HepG2 (cell line): Measurements from ENCODE around the gene PLG. TPM values are rescaled to one million over a fixed set of nuclear protein-coding genes. Genes with fewer than 3 reads are reported as not detected.

Experiments
- ATAC-seq: fragments of 200-7000 bp; cut with Tn5 transposase; 3 replicates; pipeline ENCODE4 v1.9.1; 2020; ENCODE audit warnings: mild to moderate bottlenecking, moderate library complexity
- BruUV-seq: library from RNA; stranded (reverse); fragments of 400-500 nt; replicated peaks from 2 replicates; lab custom pipeline; 2021; lab: Mats Ljungman, UMichigan
- CTCF ChIA-PET: fragments of 300-600 bp; formaldehyde crosslinking; extraction: SDS; loops from one replicate; lab custom pipeline; 2021; ENCODE audit warnings: low total read pairs, inconsistent platforms, low intra/inter-chr PET ratio; lab: Yijun Ruan, JAX
- POLR2A ChIA-PET: fragments of 350-600 bp; sonication (Branson Sonifier 250); formaldehyde crosslinking; loops from one replicate; lab custom pipeline; 2020; ENCODE audit warnings: antibody characterized with exemption, inconsistent platforms; lab: Yijun Ruan, JAX
- DNase-seq: peaks from one replicate; pipeline ENCODE4 v3.0.0-alpha.2; 2015; ENCODE audit warnings: low spot score
- FAIRE-seq: peaks from 3 replicates; lab custom pipeline; 2011; peaks lifted over from hg19 to GRCh38; lab: Jason Lieb, UNC
- H2AFZ ChIP-seq: one replicate; pipeline ENCODE4 v1.6.1; 2011; ENCODE audit warnings: low read length, inconsistent platforms
- H3K27ac ChIP-seq: fragments of 300-600 bp; 3 replicates; pipeline ENCODE4 v1.8.0; 2011; ENCODE audit warnings: mixed run types, mild to moderate bottlenecking, mixed read lengths, low read length, inconsistent platforms; ENCODE audit not compliant: insufficient read depth; ENCODE audit errors: extremely low read length
- H3K27me3 ChIP-seq, 2 experiments: fragments of 200-600 bp in 1 of 2; 2 replicates in 1 of 2; 3 replicates in 1 of 2; pipeline versions ENCODE4 v1.6.0 to v1.8.0; 2011; ENCODE audit warnings: low read length in 2 of 2, mild to moderate bottlenecking in 2 of 2, moderate library complexity in 2 of 2, inconsistent platforms in 1 of 2; ENCODE audit not compliant: insufficient read depth in 2 of 2, control insufficient read depth in 1 of 2
- H3K36me3 ChIP-seq, 2 experiments: fragments of 200-600 bp in 1 of 2; replicated peaks in 1 of 2; 2 replicates in 1 of 2; 3 replicates in 1 of 2; pipeline versions ENCODE4 v1.5.1 to v1.8.0; 2011; ENCODE audit warnings: low read length in 2 of 2, inconsistent platforms in 1 of 2; ENCODE audit not compliant: insufficient read depth in 2 of 2, control insufficient read depth in 1 of 2
- H3K4me1 ChIP-seq: 2 replicates; pipeline ENCODE4 v1.5.1; 2012; ENCODE audit warnings: low read length, inconsistent platforms; ENCODE audit not compliant: insufficient read depth
- H3K4me2 ChIP-seq: 2 replicates; pipeline ENCODE4 v1.6.0; 2011; ENCODE audit warnings: low read depth, low read length, inconsistent platforms
- H3K4me3 ChIP-seq, 3 experiments: fragments of 200-600 bp in 1 of 3; sonication (generic), shearing (Covaris generic) in 1 of 3; replicated peaks in 1 of 3; 2 replicates each; pipeline ENCODE4 v1.5.1; 2011 to 2016; ENCODE audit warnings: low read length in 3 of 3, inconsistent platforms in 2 of 3, low read depth in 2 of 3, mild to moderate bottlenecking in 2 of 3, control low read depth in 1 of 3, mixed read lengths in 1 of 3; ENCODE audit not compliant: insufficient read depth in 1 of 3
- H3K79me2 ChIP-seq: one replicate; pipeline ENCODE4 v1.6.1; 2011; ENCODE audit warnings: low read length, inconsistent platforms; ENCODE audit not compliant: insufficient read depth
- H3K9ac ChIP-seq: 2 replicates; pipeline ENCODE4 v1.6.0; 2011; ENCODE audit warnings: mild to moderate bottlenecking, low read depth, low read length, inconsistent platforms; ENCODE audit not compliant: insufficient read depth
- H3K9me3 ChIP-seq: 2 replicates; pipeline ENCODE4 v1.5.1; 2012; ENCODE audit warnings: mild to moderate bottlenecking, low read length
- H4K20me1 ChIP-seq: 2 replicates; pipeline ENCODE4 v1.6.0; 2011; ENCODE audit warnings: inconsistent platforms, mild to moderate bottlenecking, low read length, moderate library complexity; ENCODE audit not compliant: insufficient read depth
- ATRX ChIP-seq: sonication (generic); formaldehyde crosslinking; IDR thresholded peaks from 2 replicates; pipeline ENCODE4 v1.4.0; 2020; ENCODE audit warnings: missing genetic modification reagents, borderline replicate concordance
- CTCF ChIP-seq: sonication (generic); formaldehyde crosslinking; IDR thresholded peaks from 2 replicates; pipeline ENCODE4 v1.5.0; 2020; ENCODE audit warnings: mild to moderate bottlenecking, missing genetic modification reagents, moderate library complexity
- ETV5 ChIP-seq: IDR thresholded peaks from 2 replicates; pipeline ENCODE4 v1.6.1; 2018; ENCODE audit warnings: missing biosample characterization, missing genetic modification reagents, inconsistent platforms, borderline replicate concordance
- IRF1 ChIP-seq: sonication (generic); formaldehyde crosslinking; IDR thresholded peaks from 2 replicates; pipeline ENCODE4 v1.4.0; 2020; ENCODE audit warnings: low read depth, mild to moderate bottlenecking, missing genetic modification reagents
- JARID2 ChIP-seq: sonication (generic); formaldehyde crosslinking; IDR thresholded peaks from 2 replicates; pipeline ENCODE4 v1.8.1; 2023; ENCODE audit warnings: missing genetic modification reagents, inconsistent platforms; ENCODE audit not compliant: insufficient replicate concordance
- MBNL3 ChIP-seq: fragments of 250-450 bp; sonication (Bioruptor Pico); conservative IDR thresholded peaks from 2 replicates; pipeline ENCODE4 v1.8.0; 2022; ENCODE audit warnings: mild to moderate bottlenecking, inconsistent platforms
- MTF2 ChIP-seq: sonication (generic); formaldehyde crosslinking; IDR thresholded peaks from 2 replicates; pipeline ENCODE4 v1.5.0; 2020; ENCODE audit warnings: missing genetic modification reagents, borderline replicate concordance
- NBN ChIP-seq: fragments of 450-650 bp; conservative IDR thresholded peaks from 2 replicates; pipeline ENCODE4 v1.6.1; 2017
- NFYC ChIP-seq: IDR thresholded peaks from 2 replicates; pipeline ENCODE4 v1.6.1; 2016; ENCODE audit warnings: missing genetic modification reagents, missing compliant biosample characterization
- POLR2AphosphoS2 ChIP-seq: IDR thresholded peaks from 2 replicates; pipeline ENCODE4 v1.6.1; 2011; ENCODE audit warnings: low read depth, low read length, improper control_type of control experiment
- POLR2G ChIP-seq: fragments of 200-400 bp; formaldehyde crosslinking; IDR thresholded peaks from 2 replicates; pipeline ENCODE4 v1.6.1; 2018; ENCODE audit warnings: mild to moderate bottlenecking, low read depth, low read length, moderate library complexity
- TCF12 ChIP-seq, 2 experiments: fragments of 450-650 bp in 1 of 2; sonication (generic) in 1 of 2; formaldehyde crosslinking in 1 of 2; IDR thresholded peaks; 2 replicates each; pipeline versions ENCODE4 v1.6.1 to v1.8.0; 2017 to 2022; ENCODE audit warnings: antibody characterized with exemption in 1 of 2, mild to moderate bottlenecking in 1 of 2, missing genetic modification reagents in 1 of 2, moderate library complexity in 1 of 2
- U2AF1 ChIP-seq: fragments of 200-400 bp; formaldehyde crosslinking; optimal IDR thresholded peaks from 2 replicates; pipeline ENCODE3; 2017; ENCODE audit warnings: mild to moderate bottlenecking, low read depth, low read length
- ZNF17 ChIP-seq: sonication (generic); formaldehyde crosslinking; IDR thresholded peaks from 2 replicates; pipeline ENCODE4 v1.5.0; 2020; ENCODE audit warnings: mild to moderate bottlenecking, missing genetic modification reagents
- ZNF350 ChIP-seq: sonication (generic); formaldehyde crosslinking; IDR thresholded peaks from 2 replicates; pipeline ENCODE4 v1.4.0; 2020; ENCODE audit warnings: mild to moderate bottlenecking, low read depth, missing genetic modification reagents, borderline replicate concordance
- ZNF512 ChIP-seq: sonication (generic); formaldehyde crosslinking; IDR thresholded peaks from 2 replicates; pipeline ENCODE4 v1.4.0; 2020; ENCODE audit warnings: mild to moderate bottlenecking, missing genetic modification reagents
- ZNF772 ChIP-seq: sonication (generic); formaldehyde crosslinking; IDR thresholded peaks from 2 replicates; pipeline ENCODE4 v1.5.0; 2020; ENCODE audit warnings: mild to moderate bottlenecking, missing genetic modification reagents
- WGBS: methylation state at CpG from one replicate; pipeline ENCODE4 v1.1.6; 2017; ENCODE audit warnings: low lambda C conversion rate; 5-methylcytosine and 5-hydroxymethylcytosine counted together
- in situ Hi-C: cut with HindIII; loops from 2 replicates; pipeline ENCODE4 v1.10.0; 2017; ENCODE audit warnings: low pct_unique_long_range_greater_than_20kb; ENCODE audit not compliant: extremely low pct_ligation_motif_present
- intact Hi-C: fragments of 100-400 bp; cut with micrococcal nuclease; formaldehyde crosslinking; loops from one replicate; pipeline ENCODE4 v1.10.0; 2022; ENCODE audit not compliant: unreplicated experiment
- polyA plus RNA-seq, 8 experiments: library from polyadenylated mRNA; depleted of rRNA in 3 of 8; stranded (reverse) in 7 of 8; unstranded in 1 of 8; fragments of >200 nt; fragmentation: Illumina TruSeq in 4 of 8; extraction: Trizol in 4 of 8; gene quantifications; 2 replicates each; pipeline versions ENCODE4 v1.2.1 to v1.2.3, GENCODE V29; 2011 to 2016; ENCODE audit warnings: low read depth in 4 of 8, missing spikeins in 1 of 8, mixed read lengths in 1 of 8; ENCODE audit not compliant: insufficient read depth in 1 of 8
- total RNA-seq, 5 experiments: library from RNA; depleted of rRNA; stranded (reverse); fragments of >200 nt; fragmentation: Illumina TruSeq; extraction: Trizol; gene quantifications; 2 replicates each; pipeline ENCODE4 v1.2.3, GENCODE V29; 2016; ENCODE audit warnings: low read depth in 1 of 5

The PLG gene
- total and polyA plus RNA-seq, 2 of the 13 experiments (the other 11 are each of a cell fraction or from before 2014, with no cell fraction given), result 1.7 to 10.7 TPM

- Histone ChIP-seq H2AFZ (no peak overlapping the region), H3K4me1 (no peaks in the 10 kb centered on the region), H3K9me3 (no peaks in the 10 kb centered on the region), H3K36me3 (no peaks in the 10 kb centered on the region), H3K4me2 (no peak overlapping the region), H3K27me3 (no peaks in the 10 kb centered on the region), H3K4me3 (no peak overlapping the region), H3K9ac (no peak overlapping the region), H3K79me2 (no peaks in the 10 kb centered on the region), H4K20me1 (no peaks in the 10 kb centered on the region), H3K27ac (no peak overlapping the region)
- ATAC-seq (no peak), DNase-seq (no peak), FAIRE-seq (no peak)
- POLR2A ChIA-PET, result no interaction called here
- in situ Hi-C loops (loop anchor here (25.0 kb wide), 1 partner anchor 627 kb away; no protein-coding TSS in a partner anchor), intact Hi-C loops (no loop called here)
- no TSS peak for BruUV-seq
- 38% methylated on average over 3 of the region's 3 CpGs for WGBS
- CTCF ChIA-PET, result interaction anchor here (2.0 kb wide), 1 partner anchor 635 kb away, joined by 4 read pairs; no protein-coding TSS in a partner anchor
- no peak for TF ChIP-seq IRF1 (CRISPR knock-in tag)
- TF ChIP-seq ZNF350 (CRISPR knock-in tag), result no peak
- no peak for TF ChIP-seq ZNF772 (CRISPR knock-in tag)
- TF ChIP-seq POLR2G, result no peak
- TF ChIP-seq NFYC (CRISPR knock-in tag), result no peak
- no peak for TF ChIP-seq ZNF512
- TF ChIP-seq MTF2, result no peak
- TF ChIP-seq MBNL3 (CRISPR knock-in tag), result no peak
- no peak for TF ChIP-seq NBN
- TF ChIP-seq ETV5 (CRISPR knock-in tag), result no peak
- no peak for TF ChIP-seq JARID2 (CRISPR knock-in tag)
- no peak for TF ChIP-seq U2AF1
- TF ChIP-seq ATRX (CRISPR knock-in tag), result no peak
- TF ChIP-seq TCF12 (IDR thresholded peaks at IDR 0.05), result no peak
- TF ChIP-seq TCF12 (CRISPR knock-in tag; IDR thresholded peaks at IDR 0.05), result no peak
- no peak for TF ChIP-seq POLR2AphosphoS2
- no peak for TF ChIP-seq CTCF (CRISPR knock-in tag)
- no peak for TF ChIP-seq ZNF17 (CRISPR knock-in tag)
These were observed 33.5 kb downstream of the PLG start for GRCh38 chr6:160735523-160735922.
